Measurements from ENCODE around the gene RAB11A. TPM values are rescaled to one million over a fixed set of nuclear protein-coding genes. Genes with fewer than 3 reads are reported as not detected.

Gene RAB11A
- total and polyA plus RNA-seq, 2 of the 13 experiments (the other 11 are each of a cell fraction or from before 2014, with no cell fraction given) = 161 to 162 TPM

GRCh38 chr15:65914386-65914785 lies 45.1 kb downstream of the RAB11A start:
- peaks cover 0 to 7% of the 10 kb centered on the region in 2 experiments; a peak in 1 of 5 replicates for H3K36me3 ChIP-seq (replicated peaks in 1 of 2; ENCODE audit: control insufficient read depth in 1 of 2, insufficient read depth in 2 of 2, low read length in 2 of 2)
- BruUV-seq (replicated peaks) = no TSS peak
- H3K9ac ChIP-seq (ENCODE audit: insufficient read depth, low read depth, low read length) = no peak overlapping the region
- ChIA-PET POLR2A (no interaction called here), CTCF (ENCODE audit: low intra/inter-chr PET ratio, low total read pairs) (no interaction called here)
- FAIRE-seq = no peak
- no peak overlapping the region for H3K4me3 ChIP-seq (replicated peaks in 1 of 3; ENCODE audit: insufficient read depth in 1 of 3, low read depth in 2 of 3, low read length in 3 of 3)
- H2AFZ ChIP-seq (ENCODE audit: low read length) = no peak overlapping the region
- intact Hi-C loops (cut with micrococcal nuclease; ENCODE audit: unreplicated experiment) = loop anchor here (10.0 kb wide), 1 partner anchor 170 kb away; no protein-coding TSS in a partner anchor
- peaks cover 15% of the 10 kb centered on the region for H3K4me1 ChIP-seq (ENCODE audit: insufficient read depth, low read length)
- no peaks in the 10 kb centered on the region for H3K9me3 ChIP-seq (ENCODE audit: low read length)
- 84% methylated on average over 4 of the region's 4 CpGs for WGBS (ENCODE audit: low lambda C conversion rate)
- TF ChIP-seq ZNF513 (CRISPR knock-in tag; conservative IDR thresholded peaks at IDR 0.05) (no peak), PAF1 (CRISPR knock-in tag; IDR thresholded peaks at IDR 0.05) (no peak), ZNF142 (CRISPR knock-in tag; IDR thresholded peaks at IDR 0.05) (no peak), ZC3H13 (CRISPR knock-in tag; IDR thresholded peaks at IDR 0.05) (no peak), ZBTB8A (CRISPR knock-in tag; IDR thresholded peaks at IDR 0.05; ENCODE audit: borderline replicate concordance, low read depth) (no peak)
- no peak for ATAC-seq
- no peak overlapping the region for H3K27ac ChIP-seq (ENCODE audit: extremely low read length, insufficient read depth, low read length)
- in situ Hi-C loops (cut with HindIII; ENCODE audit: extremely low pct_ligation_motif_present, low pct_unique_long_range_greater_than_20kb) = no loop called here
- no peaks in the 10 kb centered on the region for H4K20me1 ChIP-seq (ENCODE audit: insufficient read depth, low read length)
- no peaks in the 10 kb centered on the region for H3K27me3 ChIP-seq (ENCODE audit: control insufficient read depth in 1 of 2, insufficient read depth in 2 of 2, low read length in 2 of 2)
- DNase-seq (ENCODE audit: low spot score) = no peak
- H3K79me2 ChIP-seq (ENCODE audit: insufficient read depth, low read length) = no peaks in the 10 kb centered on the region
- H3K4me2 ChIP-seq (ENCODE audit: low read depth, low read length) = no peak overlapping the region

Data from HepG2 (cell line).